Neural cell (in vitro differentiated cells): ENCODE results near the gene TNFRSF8. TPM values are rescaled to one million over a fixed set of nuclear protein-coding genes. Genes with fewer than 3 reads are reported as not detected.

Experiments used
- H2AFZ ChIP-seq: fragments of 200-600, 300-800 bp; sonication (generic), shearing (Covaris generic); 2 replicates; pipeline ENCODE4 v1.6.0; 2014; ENCODE audit warnings: low read depth, mild to moderate bottlenecking, antibody characterized with exemption, low read length, moderate library complexity
- H3F3A ChIP-seq: fragments of 200-600 bp; shearing (Covaris generic); 2 replicates; pipeline ENCODE4 v1.6.1; 2016; ENCODE audit warnings: mild to moderate bottlenecking, moderate library complexity, mixed read lengths, antibody characterized with exemption, low read length; ENCODE audit not compliant: insufficient read depth, poor library complexity, severe bottlenecking
- H3K27ac ChIP-seq: fragments of 200-600, 300-800 bp; sonication (generic), shearing (Covaris generic); 2 replicates; pipeline ENCODE4 v1.5.1; 2014; ENCODE audit warnings: mild to moderate bottlenecking, low read length, moderate library complexity
- H3K27me3 ChIP-seq: fragments of 300-800, 200-600 bp; sonication (generic), shearing (Covaris generic); 2 replicates; pipeline ENCODE4 v1.6.0; 2014; ENCODE audit warnings: mild to moderate bottlenecking, low read depth, low read length, moderate library complexity; ENCODE audit not compliant: insufficient read depth
- H3K36me3 ChIP-seq: fragments of 300-800, 200-600 bp; sonication (generic), shearing (Covaris generic); 2 replicates; pipeline ENCODE4 v1.5.1; 2014; ENCODE audit warnings: mild to moderate bottlenecking, antibody characterized with exemption, low read length, moderate library complexity; ENCODE audit not compliant: insufficient read depth
- H3K4me2 ChIP-seq: fragments of 300-800, 200-600 bp; sonication (generic), shearing (Covaris generic); 2 replicates; pipeline ENCODE4 v1.6.0; 2014; ENCODE audit warnings: mild to moderate bottlenecking, low read length
- H3K4me3 ChIP-seq: fragments of 300-800, 200-600 bp; sonication (generic), shearing (Covaris generic); 2 replicates; pipeline ENCODE4 v1.5.1; 2014; ENCODE audit warnings: mild to moderate bottlenecking, low read length, moderate library complexity
- H3K79me2 ChIP-seq: fragments of 200-600 bp; shearing (Covaris generic); replicated peaks from 2 replicates; pipeline ENCODE4 v1.6.0; 2014; ENCODE audit warnings: mild to moderate bottlenecking, low read length, moderate library complexity; ENCODE audit not compliant: insufficient read depth
- H3K9ac ChIP-seq: fragments of 300-800, 200-600 bp; sonication (generic), shearing (Covaris generic); 2 replicates; pipeline ENCODE4 v1.6.1; 2016; ENCODE audit warnings: mild to moderate bottlenecking, low read length, mixed read lengths
- H3K9me2 ChIP-seq: fragments of 200-600 bp; shearing (Covaris generic); 2 replicates; pipeline ENCODE4 v1.6.1; 2016; ENCODE audit warnings: mild to moderate bottlenecking, low read length, mixed read lengths; ENCODE audit not compliant: insufficient read depth
- H3K9me3 ChIP-seq: fragments of 200-600, 300-800 bp; sonication (generic), shearing (Covaris generic); 2 replicates; pipeline ENCODE4 v1.6.1; 2016; ENCODE audit warnings: mild to moderate bottlenecking, mixed run types, low read length, moderate library complexity, mixed read lengths
- H4K20me1 ChIP-seq: fragments of 200-600 bp; shearing (Covaris generic); 2 replicates; pipeline ENCODE4 v1.6.1; 2016; ENCODE audit warnings: mild to moderate bottlenecking, mixed run types; ENCODE audit not compliant: insufficient read depth
- CTCF ChIP-seq: fragments of 450-650 bp; IDR thresholded peaks from 2 replicates; pipeline ENCODE4 v1.5.1; 2014; ENCODE audit warnings: antibody characterized with exemption, mild to moderate bottlenecking, moderate library complexity; ENCODE audit not compliant: poor library complexity, severe bottlenecking
- EP300 ChIP-seq: fragments of 450-650 bp; conservative IDR thresholded peaks from 2 replicates; pipeline ENCODE4 v1.6.1; 2014; ENCODE audit warnings: antibody characterized with exemption, mild to moderate bottlenecking, moderate library complexity; ENCODE audit not compliant: poor library complexity, severe bottlenecking
- EZH2 ChIP-seq: fragments of 200-600, 300-800 bp; shearing (Covaris generic), sonication (generic); IDR thresholded peaks from 2 replicates; pipeline ENCODE4 v1.6.1; 2014; ENCODE audit warnings: antibody characterized with exemption, low read length, borderline replicate concordance, mild to moderate bottlenecking; ENCODE audit not compliant: insufficient read depth, poor library complexity, severe bottlenecking
- MXI1 ChIP-seq: fragments of 450-650 bp; conservative IDR thresholded peaks from 2 replicates; pipeline ENCODE4 v1.6.1; 2014; ENCODE audit warnings: antibody characterized with exemption, mild to moderate bottlenecking; ENCODE audit not compliant: poor library complexity, severe bottlenecking
- POLR2AphosphoS5 ChIP-seq: IDR thresholded peaks from 2 replicates; pipeline ENCODE4 v1.6.1; 2012
- RAD21 ChIP-seq: fragments of 450-650 bp; conservative IDR thresholded peaks from 2 replicates; pipeline ENCODE4 v1.6.1; 2014; ENCODE audit warnings: antibody characterized with exemption, mild to moderate bottlenecking, moderate library complexity
- REST ChIP-seq: IDR thresholded peaks from 2 replicates; pipeline ENCODE4 v1.6.1; 2012; ENCODE audit warnings: borderline replicate concordance
- SMC3 ChIP-seq: fragments of 450-650 bp; conservative IDR thresholded peaks from 2 replicates; pipeline ENCODE4 v1.6.1; 2014; ENCODE audit warnings: antibody characterized with exemption, mild to moderate bottlenecking, moderate library complexity; ENCODE audit not compliant: poor library complexity
- TAF1 ChIP-seq: IDR thresholded peaks from 2 replicates; pipeline ENCODE4 v1.6.1; 2012; ENCODE audit warnings: low read depth
- polyA plus RNA-seq: library from polyadenylated mRNA; depleted of rRNA; stranded (reverse); fragments of >200 nt; gene quantifications from 2 replicates; pipeline ENCODE4 v1.2.3, GENCODE V29; 2014

Gene TNFRSF8
- polyA plus RNA-seq, 1 donor from 2014 or later, result not detected

DNA sequence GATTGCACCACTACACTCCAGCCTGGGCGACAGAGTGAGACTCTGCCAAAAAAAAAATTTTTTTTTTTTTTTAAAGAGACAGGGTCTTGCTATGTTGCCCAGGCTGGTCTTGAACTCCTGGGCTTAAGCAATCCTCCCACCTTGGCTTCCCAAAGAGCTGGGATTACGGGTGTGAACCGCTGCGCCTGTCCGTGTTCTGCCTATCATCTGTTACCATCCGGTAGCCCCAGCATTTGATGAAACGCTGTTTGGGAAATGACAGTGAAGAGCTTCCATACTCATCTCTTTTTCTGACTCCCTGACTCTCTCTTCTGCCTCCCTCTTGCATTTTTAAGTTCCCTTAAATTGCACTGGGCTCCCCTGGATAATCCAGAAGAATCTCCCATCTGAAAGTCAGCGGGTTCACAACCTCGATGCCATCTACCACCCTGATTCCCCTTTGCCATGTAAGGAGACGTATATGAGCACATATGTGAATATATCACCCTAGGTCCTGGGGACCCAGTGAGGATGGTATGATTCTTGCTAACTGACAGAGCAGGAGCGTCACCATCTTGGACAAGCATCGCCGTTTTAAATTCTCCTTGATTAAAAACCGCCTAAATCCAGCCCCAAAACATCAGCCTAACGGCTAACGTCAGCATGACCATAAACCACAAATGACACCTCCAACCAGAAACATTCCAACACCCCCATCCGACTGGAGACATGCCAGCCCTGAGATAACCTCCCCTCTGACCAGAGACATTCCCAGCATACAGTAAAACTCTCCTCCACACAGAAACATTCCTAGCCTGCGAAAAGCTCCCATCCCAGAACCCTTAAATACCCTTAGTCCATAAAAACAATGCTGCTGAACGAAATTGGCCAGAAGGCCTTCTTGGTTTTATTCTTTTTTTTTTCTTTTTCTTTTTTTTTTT lies 12.4 kb downstream of the TNFRSF8 start:
- no peak overlapping the region for H3K4me2 ChIP-seq
- TF ChIP-seq EP300 (no peak), SMC3 (no peak), EZH2 (no peak), RAD21 (no peak), MXI1 (no peak), POLR2AphosphoS5 (no peak), CTCF (no peak), REST (no peak), TAF1 (no peak)
- no peak overlapping the region for H3K27ac ChIP-seq

DNA sequence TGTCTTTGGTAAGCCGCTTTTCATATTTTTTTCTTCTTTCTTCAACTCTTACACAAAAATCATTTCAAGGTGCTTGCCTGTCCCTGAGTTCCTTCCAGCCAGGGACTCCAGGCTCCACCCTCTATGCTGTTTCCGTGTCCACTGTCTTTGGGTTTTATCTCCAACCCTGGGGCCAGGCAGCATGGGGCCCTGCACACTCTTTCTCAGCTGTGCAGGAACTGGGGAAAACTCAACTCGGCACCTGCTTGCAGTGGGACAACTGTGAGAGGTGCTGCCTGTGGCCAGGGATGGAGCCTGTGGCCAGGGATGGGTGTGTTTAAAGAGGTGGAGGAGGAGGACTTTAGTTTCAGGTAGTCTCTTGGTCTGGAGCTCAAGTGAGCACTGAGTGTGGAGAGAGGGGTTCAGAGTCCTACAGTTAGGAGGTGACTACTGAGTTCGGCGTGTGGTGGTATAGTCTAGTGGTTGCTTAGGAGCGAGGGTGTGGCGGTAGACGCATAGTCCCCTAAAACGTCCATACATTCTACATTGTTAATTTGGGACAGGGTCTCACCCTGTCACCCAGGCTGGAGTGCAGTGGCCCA lies 13.4 kb downstream of the TNFRSF8 start:
- no peaks in the 10 kb centered on the region for H3K9me3 ChIP-seq
- H3K9me2 ChIP-seq, result no peaks in the 10 kb centered on the region
- no peaks in the 10 kb centered on the region for H3F3A ChIP-seq
- H3K9ac ChIP-seq, result no peak overlapping the region
- H3K4me2 ChIP-seq, result no peak overlapping the region
- no peak overlapping the region for H3K4me3 ChIP-seq
- H3K36me3 ChIP-seq, result no peaks in the 10 kb centered on the region
- no peak overlapping the region for H2AFZ ChIP-seq
- TF ChIP-seq EZH2 (no peak), RAD21 (no peak), SMC3 (no peak), TAF1 (no peak)
- H3K79me2 ChIP-seq, result no peaks in the 10 kb centered on the region
- H4K20me1 ChIP-seq, result no peaks in the 10 kb centered on the region
- H3K27ac ChIP-seq, result no peak overlapping the region
- no peaks in the 10 kb centered on the region for H3K27me3 ChIP-seq

More for the DNA sequence above, 12.4 kb downstream of the TNFRSF8 start:
- H3K4me3 ChIP-seq, result no peak overlapping the region
- H3F3A ChIP-seq, result no peaks in the 10 kb centered on the region
- no peaks in the 10 kb centered on the region for H3K9me3 ChIP-seq
- no peaks in the 10 kb centered on the region for H3K79me2 ChIP-seq
- no peak overlapping the region for H2AFZ ChIP-seq
- no peaks in the 10 kb centered on the region for H3K27me3 ChIP-seq
- H3K9ac ChIP-seq, result no peak overlapping the region
- H3K9me2 ChIP-seq, result no peaks in the 10 kb centered on the region
- no peaks in the 10 kb centered on the region for H3K36me3 ChIP-seq
- no peaks in the 10 kb centered on the region for H4K20me1 ChIP-seq
